Fibroblast of lung (primary cell): ENCODE measurements around the gene DCAF12. TPM values are rescaled to one million over a fixed set of nuclear protein-coding genes. Genes with fewer than 3 reads are reported as not detected.

Experiments used
- DNase-seq, 2 donors: peaks; one replicate each; pipeline versions ENCODE4 v3.0.0 to v3.0.0-alpha.2; 2010; ENCODE audit warnings: low read depth in 2 of 2
- H2AFZ ChIP-seq: 2 replicates; pipeline ENCODE4 v1.5.1; 2012; ENCODE audit warnings: low read length, control low read depth, inconsistent platforms
- H3K27ac ChIP-seq: 2 replicates; pipeline ENCODE4 v1.5.1; 2011; ENCODE audit warnings: low read length, control low read depth; ENCODE audit not compliant: insufficient read depth
- H3K27me3 ChIP-seq: 2 replicates; pipeline ENCODE4 v1.5.1; 2011; ENCODE audit warnings: mild to moderate bottlenecking, low read length; ENCODE audit not compliant: control insufficient read depth, insufficient read depth
- H3K36me3 ChIP-seq: 2 replicates; pipeline ENCODE4 v1.5.1; 2011; ENCODE audit warnings: low read length; ENCODE audit not compliant: control insufficient read depth, insufficient read depth
- H3K4me1 ChIP-seq: 2 replicates; pipeline ENCODE4 v1.5.1; 2011; ENCODE audit warnings: low read length; ENCODE audit not compliant: control insufficient read depth, insufficient read depth; ENCODE audit errors: extremely low read depth
- H3K4me2 ChIP-seq: 2 replicates; pipeline ENCODE4 v1.5.1; 2011; ENCODE audit warnings: low read length, control low read depth; ENCODE audit not compliant: insufficient read depth; ENCODE audit errors: extremely low read depth
- H3K4me3 ChIP-seq, 4 experiments: fragments of 200-600 bp in 1 of 4; sonication (generic) in 1 of 4; replicated peaks in 1 of 4; 2 replicates each; pipeline ENCODE4 v1.5.1; 2011 to 2016; ENCODE audit warnings: low read length in 4 of 4, low read depth in 3 of 4, mild to moderate bottlenecking in 3 of 4, control low read depth in 2 of 4, inconsistent platforms in 1 of 4, mixed read lengths in 1 of 4; ENCODE audit not compliant: insufficient read depth in 1 of 4; ENCODE audit errors: control extremely low read depth in 1 of 4
- H3K79me2 ChIP-seq: 2 replicates; pipeline ENCODE4 v1.5.1; 2012; ENCODE audit warnings: mild to moderate bottlenecking, low read length, inconsistent platforms; ENCODE audit not compliant: control insufficient read depth, insufficient read depth
- H3K9ac ChIP-seq: 2 replicates; pipeline ENCODE4 v1.5.1; 2011; ENCODE audit warnings: mild to moderate bottlenecking, low read length, control low read depth; ENCODE audit not compliant: insufficient read depth
- H3K9me3 ChIP-seq: 2 replicates; pipeline ENCODE4 v1.5.1; 2012; ENCODE audit warnings: low read depth, low read length; ENCODE audit not compliant: control insufficient read depth, insufficient read depth
- H4K20me1 ChIP-seq: 2 replicates; pipeline ENCODE4 v1.5.1; 2011; ENCODE audit warnings: low read length; ENCODE audit not compliant: control insufficient read depth, insufficient read depth; ENCODE audit errors: extremely low read depth
- EZH2 ChIP-seq: IDR thresholded peaks from 2 replicates; pipeline ENCODE4 v1.5.1; 2012; ENCODE audit warnings: low read length, control low read depth, mild to moderate bottlenecking; ENCODE audit errors: missing control alignments
- polyA plus RNA-seq, 2 donors: library from polyadenylated mRNA; depleted of rRNA in 1 of 2; stranded (reverse) in 1 of 2; unstranded in 1 of 2; fragments of >200 nt; gene quantifications; 2 replicates each; pipeline ENCODE4 v1.2.1, GENCODE V29; 2011 to 2012; ENCODE audit warnings: missing spikeins in 1 of 2
- total RNA-seq: library from RNA; depleted of rRNA; stranded (reverse); fragments of >200 nt; gene quantifications from 2 replicates; pipeline ENCODE4 v1.2.1, GENCODE V29; 2014
- TF ChIP-seq, protein P1 (sequence below), 2 donors: IDR thresholded peaks in 1 of 2; conservative IDR thresholded peaks in 1 of 2; 1 replicate in 1 of 2; 2 replicates in 1 of 2; pipeline ENCODE4 v1.5.1; 2011 to 2012; ENCODE audit warnings: low read length in 2 of 2, control low read depth in 1 of 2, inconsistent platforms in 1 of 2, low read depth in 1 of 2, mild to moderate bottlenecking in 1 of 2

DCAF12 gene
- total and polyA plus RNA-seq, 2 donors (not counting 1 experiment from before 2014, with no cell fraction given), result 9.7 to 26.3 TPM

DNA sequence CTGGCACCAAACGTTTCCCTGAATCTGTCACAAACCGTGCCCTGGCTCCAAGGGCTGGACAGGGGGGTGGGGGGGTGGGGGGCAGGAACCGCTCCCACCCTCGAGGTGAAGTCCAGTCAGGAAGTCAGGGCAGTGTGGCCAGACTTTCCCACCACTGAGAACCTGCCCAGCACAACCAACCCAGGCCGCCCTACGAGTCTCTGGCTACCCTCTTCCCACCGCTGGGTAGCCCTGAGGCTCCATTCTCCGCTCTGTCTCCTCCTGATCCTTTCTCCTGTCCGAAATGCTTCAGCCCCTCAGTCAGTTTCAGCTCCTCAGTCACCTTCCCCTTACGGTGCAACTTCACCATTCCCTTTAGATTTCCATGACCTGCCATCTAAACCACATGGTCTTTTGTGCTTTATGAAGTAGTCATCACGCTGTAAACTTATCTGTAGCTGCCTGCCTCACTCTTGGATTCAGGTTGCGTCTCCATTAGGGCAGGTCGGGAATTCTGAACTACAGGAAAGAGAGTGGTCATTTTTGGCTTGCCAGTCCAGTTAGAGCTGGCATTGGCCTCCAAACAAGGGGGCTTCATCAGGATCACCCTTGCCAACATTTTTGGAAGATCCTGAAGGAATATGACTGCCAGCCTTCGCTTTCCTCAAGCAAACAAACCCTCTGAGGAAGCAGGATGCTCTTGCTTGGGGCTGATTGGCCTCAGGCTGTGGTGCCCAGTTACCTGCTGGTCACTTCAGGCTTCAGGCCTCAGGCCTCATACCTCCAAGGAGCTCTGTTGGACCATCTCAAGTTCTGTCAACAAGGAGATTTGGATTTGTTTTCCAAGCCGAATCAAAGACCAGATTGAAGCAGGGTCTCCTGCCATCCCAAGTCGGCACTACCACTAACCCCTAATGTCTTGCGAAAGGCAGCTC lies 794 bp upstream of the DCAF12 start:
- peak overlapping the region; percentile 94 for H2AFZ ChIP-seq
- no peaks in the 10 kb centered on the region for H3K9me3 ChIP-seq
- H4K20me1 ChIP-seq, result no peaks in the 10 kb centered on the region
- H3K4me3 ChIP-seq, result peak overlapping the region; percentile 62 to 100 (median 84)
- peak overlapping the region; percentile 68 for H3K9ac ChIP-seq
- H3K27me3 ChIP-seq, result no peaks in the 10 kb centered on the region
- TF ChIP-seq, protein P1, sequence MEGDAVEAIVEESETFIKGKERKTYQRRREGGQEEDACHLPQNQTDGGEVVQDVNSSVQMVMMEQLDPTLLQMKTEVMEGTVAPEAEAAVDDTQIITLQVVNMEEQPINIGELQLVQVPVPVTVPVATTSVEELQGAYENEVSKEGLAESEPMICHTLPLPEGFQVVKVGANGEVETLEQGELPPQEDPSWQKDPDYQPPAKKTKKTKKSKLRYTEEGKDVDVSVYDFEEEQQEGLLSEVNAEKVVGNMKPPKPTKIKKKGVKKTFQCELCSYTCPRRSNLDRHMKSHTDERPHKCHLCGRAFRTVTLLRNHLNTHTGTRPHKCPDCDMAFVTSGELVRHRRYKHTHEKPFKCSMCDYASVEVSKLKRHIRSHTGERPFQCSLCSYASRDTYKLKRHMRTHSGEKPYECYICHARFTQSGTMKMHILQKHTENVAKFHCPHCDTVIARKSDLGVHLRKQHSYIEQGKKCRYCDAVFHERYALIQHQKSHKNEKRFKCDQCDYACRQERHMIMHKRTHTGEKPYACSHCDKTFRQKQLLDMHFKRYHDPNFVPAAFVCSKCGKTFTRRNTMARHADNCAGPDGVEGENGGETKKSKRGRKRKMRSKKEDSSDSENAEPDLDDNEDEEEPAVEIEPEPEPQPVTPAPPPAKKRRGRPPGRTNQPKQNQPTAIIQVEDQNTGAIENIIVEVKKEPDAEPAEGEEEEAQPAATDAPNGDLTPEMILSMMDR (conservative IDR thresholded peaks at IDR 0.05 in 1 of 2, IDR thresholded peaks at IDR 0.05 in 1 of 2; ENCODE audit: low read depth in 1 of 2, low read length in 2 of 2), result no peak
- TF ChIP-seq EZH2, result no peak
- peaks cover 33% of the 10 kb centered on the region for H3K79me2 ChIP-seq
- peak overlapping the region; percentile 80 for H3K27ac ChIP-seq
- H3K4me2 ChIP-seq, result peak overlapping the region; percentile 85
- DNase-seq, result no peak
- H3K4me1 ChIP-seq, result peaks cover 4% of the 10 kb centered on the region
- peaks cover 3% of the 10 kb centered on the region for H3K36me3 ChIP-seq

DNA sequence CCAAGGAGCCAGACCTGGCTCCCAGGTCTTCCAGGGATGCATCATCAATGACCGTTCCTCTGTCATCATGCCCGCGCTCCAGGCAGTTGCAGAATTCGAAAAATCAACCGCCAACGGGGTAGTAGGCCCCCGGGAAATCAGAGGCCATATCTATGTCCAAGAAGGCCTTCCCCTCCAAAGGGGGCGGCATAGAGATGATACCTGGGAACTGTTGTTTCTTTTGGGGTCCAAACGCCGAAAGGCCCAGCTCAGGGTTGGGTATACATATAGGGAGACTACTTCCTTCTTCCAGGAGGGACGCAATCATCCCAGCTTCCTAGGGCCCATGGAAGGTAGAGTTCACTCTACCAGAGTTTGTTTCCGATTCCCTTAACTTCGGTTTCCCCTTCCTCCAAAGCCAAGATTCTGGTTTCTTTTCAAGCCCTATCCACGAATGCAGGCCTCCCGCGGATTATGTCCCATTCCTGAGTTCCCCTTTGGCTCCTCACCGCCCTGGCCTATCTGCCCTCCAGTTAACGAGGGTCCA lies 754 bp downstream of the DCAF12 start:
- Histone ChIP-seq H3K27ac (peak overlapping the region; percentile 80), H4K20me1 (no peaks in the 10 kb centered on the region), H3K9me3 (no peaks in the 10 kb centered on the region), H3K9ac (peak overlapping the region; percentile 68), H3K36me3 (peaks cover 3% of the 10 kb centered on the region), H3K79me2 (peaks cover 37% of the 10 kb centered on the region), H2AFZ (peak overlapping the region; percentile 65), H3K4me1 (peaks cover 4% of the 10 kb centered on the region), H3K4me2 (peak overlapping the region; percentile 94), H3K27me3 (no peaks in the 10 kb centered on the region), H3K4me3 (peak overlapping the region; percentile 62 to 100 (median 84))
- TF ChIP-seq EZH2, result no peak
- TF ChIP-seq, protein P1 (conservative IDR thresholded peaks at IDR 0.05 in 1 of 2, IDR thresholded peaks at IDR 0.05 in 1 of 2; ENCODE audit: low read depth in 1 of 2, low read length in 2 of 2), result peak in 1 of 2 donors; percentile 13
- peak; percentile 21 to 46 for DNase-seq

DNA sequence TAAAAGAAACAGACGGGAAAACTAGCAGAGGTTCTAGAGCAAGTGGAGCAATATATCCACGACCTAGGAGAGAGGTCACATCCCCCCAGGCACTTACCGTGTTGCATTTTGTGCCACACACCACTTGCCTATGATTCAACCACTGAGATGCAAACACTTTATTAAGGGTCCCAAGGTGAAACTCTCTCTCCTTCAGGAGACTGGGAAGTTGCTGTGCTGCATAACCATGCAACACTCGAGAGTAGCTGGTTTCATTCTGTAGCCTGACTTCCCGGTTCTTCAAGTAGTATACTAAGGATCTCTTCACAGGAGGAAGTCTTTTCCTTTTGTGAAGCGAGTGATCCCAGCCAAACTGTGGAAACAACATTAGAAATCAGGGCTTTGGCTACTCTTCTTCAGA lies 1.6 kb downstream of the DCAF12 start:
- H3K9me3 ChIP-seq, result no peaks in the 10 kb centered on the region
- H3K4me2 ChIP-seq, result peak overlapping the region; percentile 94
- H3K79me2 ChIP-seq, result peaks cover 38% of the 10 kb centered on the region
- no peak overlapping the region for H2AFZ ChIP-seq
- peak overlapping the region; percentile 62 to 100 (median 84) for H3K4me3 ChIP-seq
- no peaks in the 10 kb centered on the region for H3K27me3 ChIP-seq
- H3K27ac ChIP-seq, result peak overlapping the region; percentile 80
- no peak overlapping the region for H3K9ac ChIP-seq
- H3K36me3 ChIP-seq, result peaks cover 3% of the 10 kb centered on the region
- peaks cover 4% of the 10 kb centered on the region for H3K4me1 ChIP-seq
- no peaks in the 10 kb centered on the region for H4K20me1 ChIP-seq
- DNase-seq, result peak in 1 of 2 donors; percentile 7
- TF ChIP-seq, protein P1 (conservative IDR thresholded peaks at IDR 0.05 in 1 of 2, IDR thresholded peaks at IDR 0.05 in 1 of 2; ENCODE audit: low read depth in 1 of 2, low read length in 2 of 2), result no peak
- no peak for TF ChIP-seq EZH2
